Measurements from ENCODE around the gene SLAIN1.

DNA sequence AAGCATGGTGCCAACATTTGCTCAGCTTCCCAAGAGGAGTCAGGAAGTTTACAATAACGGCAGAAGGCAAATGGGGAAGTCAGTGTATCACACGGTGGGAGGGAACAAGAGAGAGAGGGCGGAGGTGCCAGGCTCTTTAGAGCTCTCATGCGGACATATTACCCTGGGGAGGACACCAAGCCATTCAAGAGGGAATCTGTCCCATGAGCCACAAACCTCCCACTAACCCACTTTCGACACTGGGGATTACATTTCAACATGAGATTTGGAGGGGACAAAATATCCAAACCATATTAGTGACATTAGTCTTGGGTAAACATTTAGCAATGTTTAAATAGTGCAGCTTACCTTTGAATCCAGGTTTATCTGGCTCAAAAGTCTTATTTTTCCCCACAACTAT, 69.9 kb downstream of the SLAIN1 start:
- TF ChIP-seq, protein P1, sequence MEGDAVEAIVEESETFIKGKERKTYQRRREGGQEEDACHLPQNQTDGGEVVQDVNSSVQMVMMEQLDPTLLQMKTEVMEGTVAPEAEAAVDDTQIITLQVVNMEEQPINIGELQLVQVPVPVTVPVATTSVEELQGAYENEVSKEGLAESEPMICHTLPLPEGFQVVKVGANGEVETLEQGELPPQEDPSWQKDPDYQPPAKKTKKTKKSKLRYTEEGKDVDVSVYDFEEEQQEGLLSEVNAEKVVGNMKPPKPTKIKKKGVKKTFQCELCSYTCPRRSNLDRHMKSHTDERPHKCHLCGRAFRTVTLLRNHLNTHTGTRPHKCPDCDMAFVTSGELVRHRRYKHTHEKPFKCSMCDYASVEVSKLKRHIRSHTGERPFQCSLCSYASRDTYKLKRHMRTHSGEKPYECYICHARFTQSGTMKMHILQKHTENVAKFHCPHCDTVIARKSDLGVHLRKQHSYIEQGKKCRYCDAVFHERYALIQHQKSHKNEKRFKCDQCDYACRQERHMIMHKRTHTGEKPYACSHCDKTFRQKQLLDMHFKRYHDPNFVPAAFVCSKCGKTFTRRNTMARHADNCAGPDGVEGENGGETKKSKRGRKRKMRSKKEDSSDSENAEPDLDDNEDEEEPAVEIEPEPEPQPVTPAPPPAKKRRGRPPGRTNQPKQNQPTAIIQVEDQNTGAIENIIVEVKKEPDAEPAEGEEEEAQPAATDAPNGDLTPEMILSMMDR (IDR thresholded peaks at IDR 0.05), result no peak
- TF ChIP-seq POLR2A (IDR thresholded peaks at IDR 0.05), result no peak

Data from Peyer's patch (tissue), 4 donors.